Measurements from ENCODE around the gene TAF4.

GRCh38 chr20:62085206-62085605, 19.5 kb upstream of the TAF4 start:
- TF ChIP-seq POLR2A (IDR thresholded peaks at IDR 0.05) = no peak
- TF ChIP-seq CTCF (IDR thresholded peaks at IDR 0.05) = no peak
